GDM1 (cell line): ENCODE data around the gene CCDC74B.
"Not testable (repeated sequence)": the region's sequence is repeated elsewhere in the genome, so short reads cannot be mapped to it uniquely, and the experiment has no call there.

Source experiments
- DNase-seq: peaks from one replicate; lab custom pipeline; 2025; lab: John Stamatoyannopoulos, UW

Gene CCDC74B

GRCh38 chr2:130150181-130151144 is 5.6 kb upstream of the CCDC74B start:
- DNase-seq = no peak

GRCh38 chr2:130148515-130148914 is 3.6 kb upstream of the CCDC74B start:
- not testable (repeated sequence) for DNase-seq

GRCh38 chr2:130143266-130144039 is 1.5 kb downstream of the CCDC74B start:
- DNase-seq = not testable (repeated sequence)

GRCh38 chr2:130142396-130143265 is 2.3 kb downstream of the CCDC74B start:
- not testable (repeated sequence) for DNase-seq

DNA sequence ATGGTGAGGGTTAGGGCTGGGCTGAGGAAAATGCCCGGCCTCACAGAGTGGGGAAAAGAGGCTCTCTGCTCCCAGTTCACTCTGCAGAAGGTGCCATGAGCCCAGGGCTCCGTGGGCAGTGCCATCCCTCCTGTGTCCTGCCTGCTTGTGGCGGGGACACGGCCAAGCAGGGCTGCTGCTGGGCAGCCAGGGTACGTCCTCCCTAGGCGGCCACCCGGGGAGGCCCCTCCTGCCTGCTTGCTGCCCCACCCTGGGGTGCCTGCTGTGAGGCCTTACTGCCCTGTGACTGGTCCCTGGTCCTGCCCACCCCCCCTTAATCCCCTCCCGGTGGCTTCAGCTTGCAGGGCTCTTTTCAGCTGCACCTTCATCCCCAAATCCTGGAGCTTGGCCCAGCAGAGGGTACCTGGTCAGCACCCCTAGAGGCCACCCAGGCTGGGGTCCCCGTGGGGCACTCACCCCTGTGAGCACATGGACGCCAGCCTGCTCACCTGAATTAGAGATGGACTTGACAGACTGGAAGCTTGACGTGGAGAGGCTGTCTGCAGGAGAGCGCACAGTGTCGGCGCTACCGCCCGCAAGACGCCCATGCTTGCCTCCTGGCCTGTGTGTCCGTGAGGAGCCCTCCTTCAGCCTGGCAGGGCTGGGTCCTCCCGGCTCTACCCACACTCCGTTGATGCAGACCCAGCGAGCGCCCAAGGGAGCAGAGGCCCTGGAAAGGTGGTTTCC is 3.1 kb downstream of the CCDC74B start:
- not testable (repeated sequence) for DNase-seq

GRCh38 chr2:130141002-130141401 is 3.9 kb downstream of the CCDC74B start:
- DNase-seq = not testable (repeated sequence)

GRCh38 chr2:130140516-130140915 is 4.4 kb downstream of the CCDC74B start:
- not testable (repeated sequence) for DNase-seq

DNA sequence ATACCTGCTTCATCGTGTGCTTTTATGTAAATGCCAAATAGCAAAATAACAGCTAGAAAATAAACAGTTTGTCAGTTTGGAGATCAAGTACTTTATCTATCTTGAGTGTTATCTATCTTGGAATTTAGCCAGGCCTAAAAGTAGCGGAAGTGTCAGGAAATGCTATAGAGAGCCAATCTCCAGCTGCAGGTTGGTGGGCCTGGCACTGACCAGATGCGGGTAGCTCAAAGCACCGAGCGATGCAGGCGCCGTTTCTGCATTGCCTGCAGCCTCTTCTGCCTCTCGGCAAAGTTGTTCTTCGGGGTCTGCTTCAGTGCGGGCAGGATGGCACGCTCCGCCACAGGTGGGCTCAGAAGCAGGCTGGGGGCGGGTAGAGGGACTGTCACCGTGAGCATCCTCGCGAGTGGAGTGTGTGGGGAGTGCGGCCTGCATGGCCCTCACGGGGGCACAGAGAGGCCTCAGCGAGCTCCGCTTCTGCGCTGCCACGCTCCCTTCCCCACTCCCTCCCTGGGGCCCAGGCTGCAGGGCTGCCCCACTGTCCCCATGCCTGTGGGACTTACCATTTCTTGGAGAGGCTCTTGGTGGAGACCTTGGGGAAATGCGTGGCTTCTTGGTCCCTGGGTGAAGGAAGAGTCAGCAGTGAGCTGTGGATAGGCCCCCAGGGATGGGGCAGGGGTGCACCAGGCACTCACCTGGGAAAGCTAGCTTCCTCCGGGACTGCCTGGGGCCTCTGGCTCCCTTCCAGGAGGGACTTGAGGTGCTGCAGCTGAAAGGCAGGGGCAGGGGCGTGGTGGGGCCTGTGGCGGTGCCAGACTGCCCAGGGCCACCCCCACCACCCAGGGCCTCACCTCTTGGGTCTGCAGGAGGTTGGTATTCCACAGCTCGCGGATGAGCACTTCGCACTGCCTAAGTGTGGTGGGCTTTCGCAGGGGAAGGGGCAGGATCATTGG is 5.3 kb downstream of the CCDC74B start:
- not testable (repeated sequence) for DNase-seq

GRCh38 chr2:130138841-130139251 is 6.1 kb downstream of the CCDC74B start:
- not testable (repeated sequence) for DNase-seq

- not testable (repeated sequence) for DNase-seq
These were observed 6.6 kb downstream of the CCDC74B start for GRCh38 chr2:130138326-130138725.

- not testable (repeated sequence) for DNase-seq
These were observed 7.8 kb downstream of the CCDC74B start for GRCh38 chr2:130137118-130137517.

GRCh38 chr2:130136546-130136945 is 8.4 kb downstream of the CCDC74B start:
- not testable (repeated sequence) for DNase-seq

- DNase-seq = no peak
These were observed 9.0 kb downstream of the CCDC74B start for GRCh38 chr2:130135692-130136541.

- not testable (repeated sequence) for DNase-seq
These were observed 15.6 kb downstream of the CCDC74B start, which contains the start of gene POTEF for GRCh38 chr2:130129120-130129829. Gene POTEF, minus strand, starts transcription at chr2:130129222. Its CDS starts 8,707 bp downstream, at chr2:130120515.

- DNase-seq = not testable (repeated sequence)
These were observed 16.4 kb downstream of the CCDC74B start for GRCh38 chr2:130128464-130128863.

DNA sequence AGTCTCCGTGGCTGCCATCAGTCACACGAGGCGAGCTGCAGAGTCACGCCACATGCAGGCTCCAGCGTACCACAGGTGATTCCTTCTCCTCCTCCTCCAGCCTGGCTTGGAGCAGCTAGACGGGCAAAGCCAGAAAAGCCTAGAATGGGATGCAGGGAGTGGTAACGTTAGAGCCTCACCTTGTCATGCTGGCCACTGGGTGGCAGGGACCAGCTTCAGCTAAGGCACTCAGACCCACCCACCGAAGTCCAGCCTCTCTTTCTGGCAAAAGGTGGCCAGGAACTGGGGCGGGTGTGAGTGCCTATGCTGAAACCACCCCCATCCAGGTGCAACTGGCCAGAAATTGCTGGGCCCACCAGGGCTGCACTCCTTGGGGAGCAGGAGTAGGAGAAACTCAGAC is 17.2 kb downstream of the CCDC74B start:
- not testable (repeated sequence) for DNase-seq

GRCh38 chr2:130120924-130121323 is 24.0 kb downstream of the CCDC74B start:
- not testable (repeated sequence) for DNase-seq
